LHCN-M2 (cell line): ENCODE results near the gene SLC23A1. TPM values are rescaled to one million over a fixed set of nuclear protein-coding genes. Genes with fewer than 3 reads are reported as not detected.
"Not testable (repeated sequence)": the region's sequence is repeated elsewhere in the genome, so short reads cannot be mapped to it uniquely, and the experiment has no call there.

Experiments used
- DNase-seq: peaks from one replicate; pipeline ENCODE4 v3.0.0-alpha.2; 2012; ENCODE audit warnings: low read depth
- total RNA-seq: library from RNA; depleted of rRNA; stranded (reverse); fragments of >200 nt; gene quantifications from 2 replicates; pipeline ENCODE4 v1.2.3, GENCODE V29; 2014

The SLC23A1 gene
- total RNA-seq, 1 experiment from 2014 or later: not detected

DNA sequence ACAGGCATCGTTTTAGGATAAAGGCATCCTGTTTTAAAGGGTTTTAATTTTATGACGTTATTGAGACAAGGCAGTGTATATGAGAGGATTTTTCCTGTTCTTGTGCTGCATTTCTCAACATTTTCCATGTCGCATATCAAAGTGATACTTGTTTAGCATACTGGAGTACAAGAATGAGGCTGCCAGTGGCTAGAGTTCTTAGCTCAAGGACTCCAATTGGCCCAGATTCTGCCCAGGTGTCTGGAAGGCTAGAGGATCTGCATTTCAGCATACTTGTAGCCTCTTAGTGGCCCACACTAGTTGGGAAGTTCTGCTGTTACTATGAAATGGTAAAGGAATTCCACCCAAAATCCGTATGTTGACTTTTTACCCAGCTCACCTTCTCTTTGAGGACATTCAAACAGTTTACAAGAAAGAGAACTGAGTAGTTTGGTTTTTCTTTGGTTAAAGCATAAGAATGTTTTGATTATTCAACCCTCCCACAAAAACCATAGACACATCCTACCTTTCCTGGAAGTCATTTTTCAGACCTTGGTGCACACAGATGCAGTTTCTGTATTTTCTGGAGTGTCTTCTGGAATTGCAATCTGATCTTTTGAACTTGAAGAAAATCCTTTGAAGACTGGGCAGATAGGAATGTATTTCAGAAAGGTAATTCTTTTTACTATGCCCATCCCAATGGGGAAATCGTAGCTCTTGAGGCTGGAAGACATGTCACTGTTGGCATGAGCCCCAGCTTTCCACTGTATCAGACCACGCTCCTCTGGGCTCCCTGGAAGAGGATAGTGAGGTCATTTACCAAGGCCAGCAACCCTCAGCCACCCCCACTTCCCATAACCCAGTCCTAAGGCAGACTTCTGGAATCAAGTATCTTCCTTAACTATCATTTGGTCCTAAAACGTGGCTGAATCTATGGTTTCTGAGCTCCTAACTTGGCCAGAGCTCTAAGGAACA lies 11.3 kb downstream of the SLC23A1 start:
- no peak for DNase-seq

DNA sequence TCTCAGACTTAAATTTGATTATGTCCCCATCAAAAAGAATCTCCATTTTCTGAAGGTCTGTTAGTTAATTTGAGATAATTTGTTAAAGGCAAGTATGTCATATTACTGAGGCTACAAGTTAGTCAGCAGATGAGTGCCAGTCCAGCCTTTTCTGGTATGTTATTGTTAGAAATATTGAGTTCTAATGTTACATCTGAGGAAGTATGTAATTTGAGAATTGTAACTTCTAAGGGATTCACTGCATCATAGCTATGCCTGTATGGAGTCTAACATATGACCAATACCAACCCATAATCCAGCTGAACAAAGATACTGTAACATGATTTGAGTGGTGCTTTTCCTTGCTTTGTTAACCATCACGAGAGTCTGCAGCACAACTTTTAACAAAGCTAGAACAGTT lies 13.9 kb downstream of the SLC23A1 start:
- DNase-seq: peak; percentile 85

DNA sequence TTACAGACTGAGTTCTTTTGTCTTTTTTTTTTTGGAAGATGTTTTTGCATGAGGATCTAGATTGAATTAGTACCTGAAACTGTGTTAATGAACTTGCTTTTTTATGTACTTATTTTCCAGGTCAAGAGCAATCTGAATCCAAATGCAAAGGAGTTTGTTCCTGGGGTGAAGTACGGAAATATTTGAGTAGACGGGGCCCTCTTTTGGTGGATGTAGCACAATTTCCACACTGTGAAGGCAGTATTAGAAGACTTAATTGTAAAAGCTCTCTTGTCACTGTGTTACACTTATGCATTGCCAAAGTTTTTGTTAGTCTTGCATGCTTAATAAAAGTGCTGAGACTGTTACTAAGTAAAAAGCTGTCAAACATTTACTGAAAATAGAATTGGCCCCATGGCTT lies 14.5 kb downstream of the SLC23A1 start:
- DNase-seq: peak; percentile 40

DNA sequence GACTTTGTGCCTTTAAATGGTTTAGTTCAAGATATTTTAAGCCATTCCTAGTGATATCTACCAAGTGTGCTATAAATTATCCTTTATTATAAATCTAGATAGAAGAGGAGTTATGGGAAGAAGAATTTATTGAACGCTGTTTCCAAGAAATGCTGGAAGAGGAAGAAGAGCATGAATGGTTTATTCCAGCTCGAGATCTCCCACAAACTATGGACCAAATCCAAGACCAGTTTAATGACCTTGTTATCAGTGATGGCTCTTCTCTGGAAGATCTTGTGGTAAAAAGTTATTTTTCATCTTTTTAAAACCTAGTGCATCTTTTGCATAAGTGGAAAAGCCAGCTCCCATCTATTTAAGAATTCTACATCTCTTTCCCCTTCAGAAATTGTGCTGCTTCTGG lies 18.6 kb downstream of the SLC23A1 start:
- DNase-seq: no peak

DNA sequence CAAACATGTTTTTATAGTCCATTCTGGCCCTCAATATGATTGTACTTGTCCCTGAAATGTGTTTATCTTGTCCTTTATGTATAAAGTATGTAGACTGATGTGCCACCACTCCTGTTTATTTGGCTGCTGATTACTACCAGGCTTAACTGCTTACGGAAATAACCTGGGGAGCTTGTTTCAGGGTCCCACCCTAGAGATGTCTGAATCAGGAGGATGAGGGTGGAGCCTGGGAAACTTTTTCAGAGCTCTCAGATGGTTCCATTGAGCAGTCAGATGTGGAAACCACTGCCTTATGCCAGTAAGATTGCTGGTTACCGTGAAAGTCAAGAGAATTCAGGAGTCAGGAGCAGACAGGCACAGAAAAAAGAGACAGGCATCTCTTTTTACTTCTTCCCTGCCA lies 19.2 kb downstream of the SLC23A1 start:
- DNase-seq: no peak

DNA sequence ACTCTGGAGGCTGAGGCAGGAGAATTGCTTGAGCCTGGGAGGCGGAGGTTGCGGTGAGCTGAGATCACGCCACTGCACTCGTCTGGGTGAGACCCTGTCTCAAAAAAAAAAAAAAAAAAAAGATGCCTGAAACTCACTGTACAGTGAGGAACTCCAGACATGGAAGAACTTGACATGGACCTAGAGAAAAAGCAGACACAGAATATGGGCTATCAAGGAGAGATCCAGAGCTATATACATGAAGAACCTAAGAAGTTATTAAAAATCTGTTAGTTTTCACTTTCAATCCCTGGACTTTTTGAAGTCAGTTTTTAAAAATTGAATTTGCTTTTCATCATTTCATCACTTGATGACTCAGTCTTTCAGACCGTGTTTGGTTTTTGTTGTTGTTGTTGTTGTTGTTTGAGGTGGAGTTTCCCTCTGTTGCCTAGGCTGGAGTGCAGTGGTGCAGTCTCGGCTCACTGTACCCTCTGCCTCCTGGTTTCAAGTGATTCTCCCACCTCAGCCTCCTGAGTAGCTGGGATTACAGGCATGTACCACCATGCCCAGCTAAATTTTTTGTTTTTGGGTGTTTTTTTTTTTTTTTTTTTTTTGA lies 21.2 kb downstream of the SLC23A1 start:
- no peak for DNase-seq

DNA sequence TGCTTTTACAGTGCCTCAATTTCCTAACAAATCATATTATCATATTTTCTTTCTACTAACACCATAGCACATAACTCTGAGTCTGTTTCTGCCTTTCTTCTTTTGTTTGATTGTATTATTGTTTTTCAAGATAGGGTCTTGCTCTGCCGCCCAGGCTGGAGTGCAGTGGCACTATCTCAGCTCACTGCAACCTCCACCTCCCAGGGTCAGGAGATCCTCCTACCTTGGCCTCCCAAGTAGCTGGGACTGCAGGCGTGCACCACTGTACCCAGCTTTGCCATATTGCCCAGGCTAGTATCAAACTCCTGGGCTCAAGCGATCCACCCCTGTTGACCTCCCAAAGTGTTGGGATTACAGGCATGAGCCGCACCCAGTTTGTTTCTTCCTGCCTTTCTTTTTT lies 22.7 kb downstream of the SLC23A1 start:
- DNase-seq: no peak

DNA sequence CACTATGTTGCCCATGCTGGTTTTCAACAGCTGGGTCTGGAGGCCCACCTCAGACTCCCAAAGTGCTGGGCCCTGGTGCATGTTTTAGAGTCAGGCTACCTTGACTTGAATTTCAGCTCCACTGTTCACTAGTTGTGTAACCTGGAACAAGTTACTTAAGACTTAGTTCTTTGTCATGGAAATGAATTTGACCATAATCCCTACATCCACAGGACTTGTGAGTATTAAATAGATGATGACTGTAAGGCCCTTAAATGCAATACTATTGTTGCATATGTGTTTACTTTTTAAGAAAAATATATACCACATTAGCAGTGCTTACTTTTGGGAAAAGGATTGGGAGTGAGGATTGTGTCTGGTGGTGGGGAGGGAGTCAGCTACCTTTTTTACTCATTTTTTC lies 25.0 kb downstream of the SLC23A1 start:
- DNase-seq: no peak

DNA sequence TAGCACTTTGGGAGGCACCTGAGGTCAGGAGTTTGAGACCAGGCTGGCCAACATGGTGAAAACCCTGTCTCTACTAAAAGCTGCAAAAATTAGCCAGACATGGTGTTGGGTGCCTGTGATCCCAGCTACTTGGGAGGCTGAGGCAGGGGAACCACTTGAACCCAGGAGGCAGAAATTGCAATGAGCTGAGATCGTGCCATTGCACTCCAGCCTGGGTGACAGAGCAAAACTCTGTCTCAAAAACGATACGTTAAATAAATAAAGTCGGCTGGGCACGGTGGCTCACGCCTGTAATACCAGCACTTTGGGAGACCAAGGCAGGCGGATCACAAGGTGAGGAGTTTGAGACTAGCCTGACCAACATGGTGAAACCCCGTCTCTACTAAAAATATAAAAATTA lies 27.2 kb downstream of the SLC23A1 start:
- DNase-seq: not testable (repeated sequence)

DNA sequence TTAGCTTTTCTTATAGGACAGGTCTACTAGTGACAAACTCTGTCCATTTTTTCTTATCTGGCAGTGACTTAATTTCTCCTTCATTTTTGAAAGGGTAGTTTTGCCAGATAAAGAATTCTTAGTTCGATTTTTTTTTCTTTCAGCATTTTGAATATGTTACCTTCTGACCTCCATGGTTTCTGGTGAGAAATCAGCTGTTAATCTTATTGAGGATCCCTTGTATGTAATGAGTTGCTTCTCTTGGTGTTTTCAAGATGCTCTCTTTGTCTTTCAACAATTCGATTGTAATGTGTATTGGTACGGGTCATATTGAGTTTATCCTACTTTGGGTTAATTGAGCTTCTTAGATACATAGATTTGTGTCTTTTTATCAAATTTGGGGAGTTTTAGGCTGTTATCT lies 28.9 kb downstream of the SLC23A1 start:
- no peak for DNase-seq

DNA sequence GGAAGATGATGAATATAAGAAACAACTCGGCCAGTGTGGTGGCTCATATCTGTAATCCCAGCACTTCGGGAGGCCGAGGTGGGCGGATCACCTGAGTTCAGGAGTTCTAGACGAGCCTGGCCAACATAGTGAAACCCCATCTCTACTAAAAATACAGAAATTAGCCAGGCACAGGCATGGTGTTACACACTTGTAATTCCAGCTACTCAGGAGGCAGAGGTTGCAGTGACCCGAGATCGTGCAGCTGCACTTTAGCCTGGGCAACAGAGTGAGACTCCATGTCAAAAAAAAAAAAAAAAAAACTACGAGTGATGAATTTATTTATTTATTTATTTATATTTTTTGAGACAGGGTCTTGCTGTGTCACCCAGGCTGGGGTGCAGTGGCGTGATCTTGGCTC lies 35.2 kb downstream of the SLC23A1 start:
- DNase-seq: not testable (repeated sequence)

DNA sequence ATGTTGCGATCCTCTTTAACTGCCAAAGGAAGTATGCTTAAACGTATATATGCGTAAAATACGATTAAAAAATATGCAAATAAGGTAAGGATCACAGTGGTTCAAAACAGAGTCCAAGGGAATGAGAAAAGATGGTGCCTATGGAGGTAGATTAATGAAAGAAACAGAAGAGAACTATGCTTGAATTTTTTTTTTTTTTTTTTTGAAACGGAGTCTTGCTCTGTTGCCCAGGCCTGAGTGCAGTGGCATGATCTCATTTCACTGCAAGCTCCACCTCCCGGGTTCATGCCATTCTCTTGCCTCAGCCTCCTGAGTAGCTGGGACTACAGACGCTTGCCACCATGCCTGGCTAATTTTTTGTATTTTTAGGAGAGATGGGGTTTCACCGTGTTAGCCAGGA lies 37.7 kb downstream of the SLC23A1 start:
- DNase-seq: not testable (repeated sequence)

DNA sequence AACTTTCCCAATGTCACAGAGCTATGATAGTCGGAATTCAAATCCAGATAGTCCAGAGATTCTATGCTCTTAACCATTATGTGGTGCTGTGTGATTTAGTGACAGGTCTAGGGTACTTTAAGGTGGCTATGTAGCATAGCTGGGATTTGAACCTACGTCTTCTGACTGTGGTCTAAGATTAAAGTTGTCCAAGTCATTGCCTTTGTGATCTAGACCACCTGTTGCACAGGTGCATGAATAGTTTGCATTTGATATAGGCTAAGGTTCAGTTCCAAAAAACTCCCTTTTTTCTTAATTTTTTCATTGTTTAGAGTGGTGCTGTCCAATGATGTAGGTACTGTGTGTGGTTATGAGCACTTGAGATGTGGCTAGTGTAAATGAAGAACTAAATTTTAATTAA lies 38.9 kb downstream of the SLC23A1 start:
- DNase-seq: no peak

DNA sequence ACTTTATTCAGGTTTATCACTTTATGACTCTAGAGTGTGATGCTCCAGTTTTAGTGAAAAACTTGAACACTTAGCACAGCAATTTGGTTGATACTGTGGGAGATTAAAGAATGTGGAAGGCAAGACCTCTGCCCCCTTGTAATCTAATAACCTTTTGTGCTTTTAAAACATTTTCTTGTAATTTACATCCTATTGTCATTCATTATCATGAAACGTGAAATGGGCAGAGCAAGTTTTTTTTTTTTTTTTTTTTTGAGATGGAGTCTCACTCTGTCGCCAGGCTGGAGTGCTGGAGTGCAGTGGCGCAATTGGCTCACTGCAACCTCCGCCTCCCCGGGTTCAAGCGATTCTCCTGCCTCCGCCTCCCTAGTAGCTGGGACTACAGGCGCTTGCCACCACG lies 39.6 kb downstream of the SLC23A1 start:
- DNase-seq: no peak

DNA sequence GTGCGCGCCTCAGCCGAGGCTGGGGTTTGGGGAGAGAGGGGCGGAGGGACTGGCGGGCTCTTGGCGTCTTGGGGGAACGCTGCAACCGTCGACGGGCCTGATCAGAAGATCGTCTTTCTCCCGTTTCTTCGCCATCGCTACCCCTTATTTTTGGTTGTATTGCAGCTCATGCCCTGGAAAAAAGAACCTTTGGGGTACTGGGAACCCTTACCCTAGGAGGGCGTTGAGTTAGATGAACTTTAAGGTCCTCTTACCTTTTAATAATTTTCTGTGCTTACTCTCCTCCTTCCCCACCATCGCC lies 40.7 kb downstream of the SLC23A1 start:
- DNase-seq: no peak

DNA sequence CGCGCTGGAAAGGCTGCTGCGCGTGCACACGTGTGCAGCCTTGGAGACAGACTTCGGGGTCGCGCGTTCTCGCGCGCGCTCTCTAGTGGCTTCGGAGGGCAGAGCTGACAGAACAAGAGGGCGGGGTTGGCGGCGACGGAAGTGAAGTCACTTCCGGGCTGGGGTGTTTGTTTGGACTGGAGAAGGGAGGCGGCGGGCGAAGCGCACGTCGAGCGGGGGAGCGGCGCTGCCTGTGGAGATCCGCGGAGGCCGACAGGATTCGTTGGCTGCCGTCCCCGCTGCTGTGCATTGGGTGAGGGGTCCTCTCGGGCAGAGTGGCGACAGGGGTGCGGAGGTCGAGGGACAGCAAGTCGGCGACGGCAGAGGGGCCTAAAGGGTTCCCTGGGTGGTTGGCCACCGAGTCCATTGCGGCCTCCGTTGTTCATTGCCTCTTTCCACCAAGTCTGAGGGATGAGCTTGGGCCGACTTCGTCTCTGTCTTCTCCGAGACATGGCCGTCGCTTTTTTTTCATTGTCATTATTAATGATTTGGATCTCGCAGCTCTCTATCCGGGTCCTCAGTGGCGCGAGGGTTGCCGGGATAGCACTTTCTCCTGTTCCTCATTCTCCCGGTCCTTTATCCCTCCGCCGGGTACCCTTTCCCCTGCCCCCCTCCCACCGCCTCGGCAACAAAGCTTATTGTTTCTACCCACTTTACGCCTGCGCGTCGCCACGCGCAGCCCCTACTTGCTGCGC lies 41.2 kb downstream of the SLC23A1 start, which contains the start of gene PAIP2:
TSS of gene PAIP2 (plus strand) at position 166 of the 734 bp plus-strand sequence. CDS start 21,931 bp downstream, outside the sequence.
- DNase-seq: peak; percentile 97

DNA sequence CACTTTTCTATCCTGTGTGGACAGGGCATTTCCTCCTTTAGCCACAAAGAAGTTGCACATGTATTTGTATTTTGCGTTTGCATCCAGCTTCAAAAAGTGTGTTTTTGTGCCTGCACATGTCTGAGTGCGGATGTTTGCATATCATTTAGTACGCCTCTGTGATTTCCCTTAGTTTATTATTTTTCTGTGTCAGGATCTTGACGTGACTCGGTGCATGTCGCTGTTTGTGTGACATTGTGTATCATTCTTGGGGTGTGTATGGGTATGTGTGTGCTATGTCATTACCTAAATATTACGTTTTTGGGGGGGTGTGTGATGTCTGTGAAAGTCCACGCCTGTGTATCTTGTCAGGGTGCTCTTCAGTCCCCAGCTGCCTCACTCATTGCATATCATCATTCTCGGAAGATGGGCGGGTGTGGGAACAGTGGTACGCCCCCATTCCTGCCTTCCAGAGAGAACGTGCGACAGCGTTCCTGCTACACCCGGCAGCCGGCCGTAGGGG lies 41.9 kb downstream of the SLC23A1 start:
- DNase-seq: no peak

DNA sequence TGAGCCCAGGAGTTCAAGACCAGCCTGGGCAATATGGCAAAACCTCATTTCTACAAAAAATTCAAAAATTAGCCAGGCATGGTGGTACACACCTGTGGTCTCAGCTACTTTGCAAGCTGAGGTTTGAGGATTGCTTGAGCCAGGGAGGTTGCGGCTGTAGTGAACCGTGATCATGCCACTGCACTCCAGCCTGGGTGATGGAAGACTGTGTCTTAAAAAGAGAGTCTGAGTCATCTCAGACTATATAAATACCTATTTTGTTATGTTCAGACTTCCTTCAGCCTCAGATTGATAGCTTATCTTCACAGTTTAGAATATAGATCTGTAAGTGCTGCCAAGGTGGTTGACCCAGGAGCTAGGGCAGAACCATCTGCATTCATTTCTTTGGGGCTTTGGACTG lies 43.0 kb downstream of the SLC23A1 start:
- no peak for DNase-seq

DNA sequence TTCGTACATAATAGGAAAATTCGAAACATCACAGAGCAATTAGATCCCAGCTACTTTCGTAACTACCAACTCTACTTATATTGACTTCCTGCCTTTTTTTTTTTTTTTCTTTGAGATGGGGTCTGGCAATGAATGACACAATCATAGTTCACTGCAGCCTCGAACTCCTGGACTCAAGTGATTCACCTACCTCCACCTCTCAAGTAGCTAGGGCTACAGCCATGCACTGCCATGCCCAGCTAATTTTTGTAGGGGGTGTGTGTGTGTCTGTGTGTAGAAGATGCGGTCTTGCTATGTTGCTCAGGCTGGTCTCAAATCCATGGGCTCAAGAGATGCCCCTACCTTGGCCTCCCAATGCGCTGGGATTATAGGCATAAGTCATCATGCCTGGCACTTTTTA lies 47.3 kb downstream of the SLC23A1 start:
- DNase-seq: no peak
